Thoracic aorta (tissue), 2 donors: Measurements from ENCODE around the gene IFI30. TPM values are rescaled to one million over a fixed set of nuclear protein-coding genes. Genes with fewer than 3 reads are reported as not detected.

ENCODE experiments used
- ATAC-seq: fragments of 150-250 bp; one replicate; pipeline ENCODE4 v1.8.0; 2017; ENCODE audit warnings: low read depth; ENCODE audit not compliant: insufficient number of reproducible peaks, low FRiP score
- DNase-seq: peaks from one replicate; pipeline ENCODE4 v3.0.0-alpha.2; 2020; ENCODE audit warnings: low spot score
- H3K27ac ChIP-seq, 2 donors: fragments of 200-600 bp; sonication (generic); 1 replicate in 1 of 2; 2 replicates in 1 of 2; pipeline ENCODE4 v1.5.1; 2016; ENCODE audit warnings: mild to moderate bottlenecking in 2 of 2, moderate library complexity in 2 of 2
- H3K27me3 ChIP-seq: fragments of 200-600 bp; sonication (generic); replicated peaks from 2 replicates; pipeline ENCODE4 v1.6.0; 2016; ENCODE audit warnings: mild to moderate bottlenecking; ENCODE audit not compliant: insufficient read depth
- H3K36me3 ChIP-seq: fragments of 200-600 bp; sonication (generic); one replicate; pipeline ENCODE4 v1.5.1; 2016
- H3K4me1 ChIP-seq, 2 donors: fragments of 200-600 bp; sonication (generic); 1 replicate in 1 of 2; 2 replicates in 1 of 2; pipeline versions ENCODE4 v1.5.1 to v1.6.0; 2016; ENCODE audit warnings: low read depth in 2 of 2, mild to moderate bottlenecking in 1 of 2; ENCODE audit not compliant: control insufficient read depth in 1 of 2
- H3K4me3 ChIP-seq: fragments of 200-600 bp; sonication (generic); 2 replicates; pipeline ENCODE4 v1.5.1; 2016; ENCODE audit warnings: mild to moderate bottlenecking
- H3K9me3 ChIP-seq: fragments of 200-600 bp; sonication (generic); 2 replicates; pipeline ENCODE4 v1.5.1; 2016
- total RNA-seq, 2 donors: library from RNA; depleted of rRNA; stranded (reverse); fragments of >200 nt; gene quantifications; one replicate each; pipeline versions ENCODE4 v1.1.0 to v1.2.3, GENCODE V29; 2016
- TF ChIP-seq, protein P1 (sequence below): fragments of 200-600 bp; sonication (generic); IDR thresholded peaks from one replicate; pipeline ENCODE4 v1.5.1; 2019; ENCODE audit warnings: antibody characterized with exemption

IFI30 gene
- total RNA-seq, 2 donors from 2014 or later = 59.4 to 72.3 TPM

- TF ChIP-seq, protein P1, sequence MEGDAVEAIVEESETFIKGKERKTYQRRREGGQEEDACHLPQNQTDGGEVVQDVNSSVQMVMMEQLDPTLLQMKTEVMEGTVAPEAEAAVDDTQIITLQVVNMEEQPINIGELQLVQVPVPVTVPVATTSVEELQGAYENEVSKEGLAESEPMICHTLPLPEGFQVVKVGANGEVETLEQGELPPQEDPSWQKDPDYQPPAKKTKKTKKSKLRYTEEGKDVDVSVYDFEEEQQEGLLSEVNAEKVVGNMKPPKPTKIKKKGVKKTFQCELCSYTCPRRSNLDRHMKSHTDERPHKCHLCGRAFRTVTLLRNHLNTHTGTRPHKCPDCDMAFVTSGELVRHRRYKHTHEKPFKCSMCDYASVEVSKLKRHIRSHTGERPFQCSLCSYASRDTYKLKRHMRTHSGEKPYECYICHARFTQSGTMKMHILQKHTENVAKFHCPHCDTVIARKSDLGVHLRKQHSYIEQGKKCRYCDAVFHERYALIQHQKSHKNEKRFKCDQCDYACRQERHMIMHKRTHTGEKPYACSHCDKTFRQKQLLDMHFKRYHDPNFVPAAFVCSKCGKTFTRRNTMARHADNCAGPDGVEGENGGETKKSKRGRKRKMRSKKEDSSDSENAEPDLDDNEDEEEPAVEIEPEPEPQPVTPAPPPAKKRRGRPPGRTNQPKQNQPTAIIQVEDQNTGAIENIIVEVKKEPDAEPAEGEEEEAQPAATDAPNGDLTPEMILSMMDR = no peak
- Histone ChIP-seq H3K36me3 (no peaks in the 10 kb centered on the region), H3K27me3 (no peaks in the 10 kb centered on the region), H3K4me3 (no peak overlapping the region), H3K9me3 (no peaks in the 10 kb centered on the region), H3K27ac (no peak overlapping the region), H3K4me1 (peaks cover 8 to 13% of the 10 kb centered on the region in 2 donors)
- ATAC-seq = no peak
- no peak for DNase-seq
Measured at GRCh38 chr19:18196511-18196845, 22.9 kb downstream of the IFI30 start.

GRCh38 chr19:18197306-18197705, 23.7 kb downstream of the IFI30 start:
- ATAC-seq = no peak
- Histone ChIP-seq H3K4me1 (peaks cover 8 to 13% of the 10 kb centered on the region in 2 donors), H3K9me3 (no peaks in the 10 kb centered on the region), H3K4me3 (no peak overlapping the region), H3K27me3 (no peaks in the 10 kb centered on the region), H3K36me3 (no peaks in the 10 kb centered on the region), H3K27ac (no peak overlapping the region)
- DNase-seq = no peak
- TF ChIP-seq, protein P1 = no peak

DNA sequence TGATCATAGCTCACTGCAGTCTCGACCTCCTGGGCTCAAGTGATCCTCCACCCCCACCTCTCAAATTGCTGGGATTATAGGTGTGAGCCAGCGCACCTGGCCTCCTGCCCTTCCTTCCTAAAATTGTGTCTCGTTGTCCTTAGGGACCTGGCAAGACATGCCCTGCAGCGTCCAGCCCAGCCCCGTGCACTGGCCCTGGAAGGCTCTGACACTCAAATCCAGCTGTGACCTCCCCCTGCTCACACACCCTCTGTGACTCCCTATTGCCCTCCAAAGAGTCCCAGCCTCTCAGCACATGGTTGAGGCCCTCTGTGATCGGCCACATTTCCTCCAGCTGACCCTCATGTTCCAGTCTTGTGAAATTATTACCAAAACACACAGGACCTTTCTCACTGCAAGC, 24.3 kb downstream of the IFI30 start:
- Histone ChIP-seq H3K36me3 (no peaks in the 10 kb centered on the region), H3K9me3 (no peaks in the 10 kb centered on the region), H3K4me1 (peaks cover 8 to 18% of the 10 kb centered on the region in 2 donors), H3K27ac (no peak overlapping the region), H3K4me3 (no peak overlapping the region), H3K27me3 (no peaks in the 10 kb centered on the region)
- DNase-seq = no peak
- TF ChIP-seq, protein P1 = no peak
- no peak for ATAC-seq

- no peak for ATAC-seq
Measured at GRCh38 chr19:18198374-18198773, 24.8 kb downstream of the IFI30 start.

DNA sequence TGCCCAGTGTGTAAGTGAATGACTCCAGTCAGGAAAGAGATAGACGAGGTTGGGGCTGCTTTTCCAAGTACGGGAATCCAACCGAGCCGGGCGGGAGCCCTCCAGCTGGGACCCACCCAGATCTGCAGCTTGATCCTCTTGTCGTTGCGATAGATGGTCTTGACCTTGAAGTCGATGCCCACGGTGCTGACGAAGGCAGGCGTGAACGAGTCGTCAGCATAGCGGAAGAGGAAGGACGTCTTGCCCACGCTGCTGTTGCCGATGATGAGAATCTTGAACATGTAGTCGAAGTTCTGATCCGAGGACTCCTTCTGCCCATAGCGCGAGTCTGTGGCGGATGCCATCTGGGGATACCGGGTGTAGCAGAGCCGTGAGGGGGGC, 28.8 kb downstream of the IFI30 start:
- DNase-seq (no peak), ATAC-seq (no peak)
- peaks cover 8 to 19% of the 10 kb centered on the region in 2 donors for H3K4me1 ChIP-seq
- no peaks in the 10 kb centered on the region for H3K9me3 ChIP-seq
- no peaks in the 10 kb centered on the region for H3K27me3 ChIP-seq
- TF ChIP-seq, protein P1 = no peak
- no peak overlapping the region for H3K4me3 ChIP-seq
- H3K36me3 ChIP-seq = no peaks in the 10 kb centered on the region
- H3K27ac ChIP-seq = no peak overlapping the region

More at GRCh38 chr19:18198374-18198773, 24.8 kb downstream of the IFI30 start:
- no peaks in the 10 kb centered on the region for H3K9me3 ChIP-seq
- no peaks in the 10 kb centered on the region for H3K36me3 ChIP-seq
- no peaks in the 10 kb centered on the region for H3K27me3 ChIP-seq
- H3K27ac ChIP-seq = no peak overlapping the region
- DNase-seq = no peak
- H3K4me1 ChIP-seq = peaks cover 12 to 22% of the 10 kb centered on the region in 2 donors
- TF ChIP-seq, protein P1 = no peak
- H3K4me3 ChIP-seq = no peak overlapping the region
